ENCODE measurements around the gene PLCZ1.

DNA sequence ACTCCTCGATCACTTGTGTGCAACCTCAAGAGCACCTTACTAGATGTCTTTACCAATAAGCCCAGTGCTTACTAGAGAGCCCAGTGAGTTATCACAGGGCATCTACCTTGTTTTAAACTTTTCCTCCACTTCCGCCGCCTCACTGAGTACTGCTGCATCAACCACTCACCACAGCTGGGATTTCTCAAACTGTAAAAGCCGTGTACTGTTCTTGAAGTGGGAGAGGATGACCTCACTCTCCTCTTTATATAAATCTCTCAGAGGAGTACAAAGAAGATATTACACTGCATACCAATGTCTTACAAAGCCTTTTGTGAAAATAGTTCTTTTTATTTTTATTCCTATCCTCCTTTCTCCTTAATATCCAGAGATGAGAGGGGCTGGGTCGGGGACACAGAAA is 94.1 kb downstream of the PLCZ1 start:
- TF ChIP-seq, protein P1, sequence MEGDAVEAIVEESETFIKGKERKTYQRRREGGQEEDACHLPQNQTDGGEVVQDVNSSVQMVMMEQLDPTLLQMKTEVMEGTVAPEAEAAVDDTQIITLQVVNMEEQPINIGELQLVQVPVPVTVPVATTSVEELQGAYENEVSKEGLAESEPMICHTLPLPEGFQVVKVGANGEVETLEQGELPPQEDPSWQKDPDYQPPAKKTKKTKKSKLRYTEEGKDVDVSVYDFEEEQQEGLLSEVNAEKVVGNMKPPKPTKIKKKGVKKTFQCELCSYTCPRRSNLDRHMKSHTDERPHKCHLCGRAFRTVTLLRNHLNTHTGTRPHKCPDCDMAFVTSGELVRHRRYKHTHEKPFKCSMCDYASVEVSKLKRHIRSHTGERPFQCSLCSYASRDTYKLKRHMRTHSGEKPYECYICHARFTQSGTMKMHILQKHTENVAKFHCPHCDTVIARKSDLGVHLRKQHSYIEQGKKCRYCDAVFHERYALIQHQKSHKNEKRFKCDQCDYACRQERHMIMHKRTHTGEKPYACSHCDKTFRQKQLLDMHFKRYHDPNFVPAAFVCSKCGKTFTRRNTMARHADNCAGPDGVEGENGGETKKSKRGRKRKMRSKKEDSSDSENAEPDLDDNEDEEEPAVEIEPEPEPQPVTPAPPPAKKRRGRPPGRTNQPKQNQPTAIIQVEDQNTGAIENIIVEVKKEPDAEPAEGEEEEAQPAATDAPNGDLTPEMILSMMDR (IDR thresholded peaks at IDR 0.05): no peak
- no peak for TF ChIP-seq EP300 (IDR thresholded peaks at IDR 0.05)
- TF ChIP-seq POLR2A (IDR thresholded peaks at IDR 0.05): no peak
